Lower lobe of right lung (tissue), 2 donors: Measurements from ENCODE around the gene KIRREL3. TPM values are rescaled to one million over a fixed set of nuclear protein-coding genes. Genes with fewer than 3 reads are reported as not detected.

Source experiments
- ATAC-seq, 2 donors: fragments of 200-7000 bp; cut with Tn5 transposase; one replicate each; pipeline ENCODE4 v1.9.1; 2020 to 2022; ENCODE audit warnings: mild to moderate bottlenecking in 2 of 2, moderate library complexity in 2 of 2
- DNase-seq: peaks from one replicate; pipeline ENCODE4 v3.0.0-alpha.2; 2020
- H3K27ac ChIP-seq: fragments of 200-600 bp; one replicate; pipeline ENCODE4 v1.8.0; 2022
- H3K27me3 ChIP-seq: fragments of 200-600 bp; one replicate; pipeline ENCODE4 v1.8.0; 2022; ENCODE audit warnings: low read depth
- H3K36me3 ChIP-seq: fragments of 200-600 bp; one replicate; pipeline ENCODE4 v1.8.0; 2022; ENCODE audit warnings: mild to moderate bottlenecking
- H3K4me1 ChIP-seq: fragments of 200-600 bp; one replicate; pipeline ENCODE4 v1.8.0; 2022
- H3K4me3 ChIP-seq: fragments of 200-600 bp; one replicate; pipeline ENCODE4 v1.8.0; 2022; ENCODE audit warnings: mild to moderate bottlenecking
- H3K9me3 ChIP-seq: fragments of 200-600 bp; one replicate; pipeline ENCODE4 v1.8.0; 2022
- intact Hi-C: fragments of 100-400 bp; cut with DNase I; formaldehyde crosslinking; loops from one replicate; pipeline ENCODE4 v1.11.0; 2022
- total RNA-seq: library from RNA; stranded (reverse); fragmentation: NEBNext Ultra II Directional; extraction: Animal tissue kit (Norgen Biotek cat#: 25700); gene quantifications from one replicate; pipeline ENCODE4 v1.2.1, GENCODE V29; 2021
- TF ChIP-seq, protein P1 (sequence below): fragments of 200-600 bp; IDR thresholded peaks from one replicate; pipeline ENCODE4 v1.8.0; 2022; ENCODE audit warnings: antibody characterized with exemption, mild to moderate bottlenecking
- donor health status: DM: no; HTN: yes; CAD: no; lungs with severe emphysema.

KIRREL3 gene
- total RNA-seq, 1 donor from 2014 or later: 0.15 TPM

- Histone ChIP-seq H3K27me3 (no peaks in the 10 kb centered on the region), H3K27ac (no peak overlapping the region), H3K9me3 (no peaks in the 10 kb centered on the region), H3K4me1 (no peaks in the 10 kb centered on the region), H3K36me3 (no peaks in the 10 kb centered on the region), H3K4me3 (no peak overlapping the region)
- ATAC-seq: no peak
- DNase-seq: no peak
- intact Hi-C loops: no loop called here
- TF ChIP-seq, protein P1, sequence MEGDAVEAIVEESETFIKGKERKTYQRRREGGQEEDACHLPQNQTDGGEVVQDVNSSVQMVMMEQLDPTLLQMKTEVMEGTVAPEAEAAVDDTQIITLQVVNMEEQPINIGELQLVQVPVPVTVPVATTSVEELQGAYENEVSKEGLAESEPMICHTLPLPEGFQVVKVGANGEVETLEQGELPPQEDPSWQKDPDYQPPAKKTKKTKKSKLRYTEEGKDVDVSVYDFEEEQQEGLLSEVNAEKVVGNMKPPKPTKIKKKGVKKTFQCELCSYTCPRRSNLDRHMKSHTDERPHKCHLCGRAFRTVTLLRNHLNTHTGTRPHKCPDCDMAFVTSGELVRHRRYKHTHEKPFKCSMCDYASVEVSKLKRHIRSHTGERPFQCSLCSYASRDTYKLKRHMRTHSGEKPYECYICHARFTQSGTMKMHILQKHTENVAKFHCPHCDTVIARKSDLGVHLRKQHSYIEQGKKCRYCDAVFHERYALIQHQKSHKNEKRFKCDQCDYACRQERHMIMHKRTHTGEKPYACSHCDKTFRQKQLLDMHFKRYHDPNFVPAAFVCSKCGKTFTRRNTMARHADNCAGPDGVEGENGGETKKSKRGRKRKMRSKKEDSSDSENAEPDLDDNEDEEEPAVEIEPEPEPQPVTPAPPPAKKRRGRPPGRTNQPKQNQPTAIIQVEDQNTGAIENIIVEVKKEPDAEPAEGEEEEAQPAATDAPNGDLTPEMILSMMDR: no peak
Observed at GRCh38 chr11:126915430-126915829, 85.1 kb downstream of the KIRREL3 start.

DNA sequence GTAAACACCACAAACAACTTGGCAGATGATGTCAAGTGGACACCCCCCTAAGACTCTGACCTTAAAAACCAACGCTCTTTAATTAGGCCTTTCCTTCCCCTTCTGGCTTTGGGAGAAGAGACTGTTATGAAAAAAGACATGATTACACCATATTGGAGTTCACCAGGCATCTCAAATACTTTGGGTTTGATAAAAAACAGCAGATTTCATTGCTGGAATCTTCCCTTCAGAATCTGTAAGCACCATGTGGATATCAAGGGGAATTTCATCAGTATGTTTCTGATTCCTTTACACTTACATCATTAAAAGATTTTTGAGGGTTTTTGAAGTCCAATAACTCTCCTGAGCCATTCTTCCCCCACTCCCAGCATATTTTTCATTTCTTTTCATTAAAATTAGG is 85.6 kb downstream of the KIRREL3 start:
- Histone ChIP-seq H3K27me3 (no peaks in the 10 kb centered on the region), H3K27ac (no peak overlapping the region), H3K4me1 (no peaks in the 10 kb centered on the region), H3K9me3 (no peaks in the 10 kb centered on the region), H3K36me3 (no peaks in the 10 kb centered on the region), H3K4me3 (no peak overlapping the region)
- TF ChIP-seq, protein P1: no peak
- DNase-seq (no peak), ATAC-seq (no peak)
- intact Hi-C loops: no loop called here

DNA sequence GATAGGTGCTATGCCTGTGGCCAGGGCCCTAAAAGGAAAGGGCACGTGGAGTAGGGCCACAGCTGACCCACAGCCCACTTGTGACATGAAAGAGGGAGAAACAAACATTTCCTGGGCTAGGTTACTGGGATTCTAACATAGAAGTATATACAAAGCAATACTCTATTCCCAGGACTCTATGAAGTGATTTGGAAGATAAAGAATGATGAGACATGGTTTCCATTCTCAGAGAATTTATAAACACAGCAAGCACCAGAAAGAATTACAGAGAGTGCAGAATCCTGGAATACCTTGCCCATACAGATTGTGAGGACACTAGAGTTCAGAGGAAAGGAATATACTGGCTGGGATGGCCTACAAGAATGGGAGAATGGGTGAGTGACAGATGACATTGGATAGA is 86.4 kb downstream of the KIRREL3 start:
- TF ChIP-seq, protein P1: no peak
- Histone ChIP-seq H3K36me3 (no peaks in the 10 kb centered on the region), H3K4me3 (no peak overlapping the region), H3K27ac (no peak overlapping the region), H3K27me3 (no peaks in the 10 kb centered on the region), H3K4me1 (no peaks in the 10 kb centered on the region), H3K9me3 (no peaks in the 10 kb centered on the region)
- DNase-seq (no peak), ATAC-seq (no peak)
- intact Hi-C loops: no loop called here

- TF ChIP-seq, protein P1: no peak
- intact Hi-C loops: no loop called here
- Histone ChIP-seq H3K9me3 (no peaks in the 10 kb centered on the region), H3K27ac (no peak overlapping the region), H3K27me3 (no peaks in the 10 kb centered on the region), H3K4me1 (no peaks in the 10 kb centered on the region), H3K36me3 (no peaks in the 10 kb centered on the region), H3K4me3 (no peak overlapping the region)
- ATAC-seq (no peak), DNase-seq (no peak)
Observed at GRCh38 chr11:126904520-126904919, 96.0 kb downstream of the KIRREL3 start.

DNA sequence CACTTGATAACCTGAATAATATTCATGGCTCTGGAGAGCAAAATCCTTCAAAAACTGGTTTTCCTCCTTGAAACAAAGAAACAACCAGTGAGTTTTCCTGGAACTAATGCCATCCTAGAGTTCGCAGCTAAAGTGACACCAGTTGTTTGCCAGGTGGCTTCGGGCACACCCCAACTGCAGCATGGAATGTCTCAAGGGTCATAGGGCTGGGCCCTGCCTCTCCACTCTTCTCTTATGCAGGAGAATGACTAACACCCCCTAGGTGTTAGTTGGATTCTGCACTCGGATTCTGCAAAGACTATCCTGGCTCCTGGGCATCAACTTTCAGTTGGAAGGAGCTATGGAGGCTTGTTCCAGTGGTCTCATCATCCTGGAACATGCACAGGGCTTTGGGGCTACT is 98.8 kb downstream of the KIRREL3 start:
- TF ChIP-seq, protein P1: no peak
- H3K36me3 ChIP-seq: no peaks in the 10 kb centered on the region
- ATAC-seq: peak; percentile 47 to 65
- no peak for DNase-seq
- H3K4me1 ChIP-seq: no peaks in the 10 kb centered on the region
- H3K4me3 ChIP-seq: no peak overlapping the region
- H3K9me3 ChIP-seq: no peaks in the 10 kb centered on the region
- intact Hi-C loops: no loop called here
- H3K27ac ChIP-seq: no peak overlapping the region
- no peaks in the 10 kb centered on the region for H3K27me3 ChIP-seq
